Peyer's patch (tissue), 4 donors: ENCODE data around the gene SLC41A2. TPM values are rescaled to one million over a fixed set of nuclear protein-coding genes. Genes with fewer than 3 reads are reported as not detected.

Experiments
- DNase-seq, 3 donors: peaks; one replicate each; pipeline ENCODE4 v3.0.0-alpha.2; 2017 to 2019
- H3K27ac ChIP-seq, 4 donors: fragments of 200-600 bp; sonication (generic); one replicate each; pipeline ENCODE4 v1.5.1; 2016 to 2019
- H3K27me3 ChIP-seq, 2 donors: fragments of 200-600 bp; sonication (generic); one replicate each; pipeline ENCODE4 v1.5.1; 2019
- H3K36me3 ChIP-seq, 3 donors: fragments of 200-600 bp; sonication (generic); one replicate each; pipeline ENCODE4 v1.5.1; 2016 to 2019
- H3K4me1 ChIP-seq, 4 donors: fragments of 200-600 bp; sonication (generic); one replicate each; pipeline ENCODE4 v1.5.1; 2016 to 2019
- H3K4me3 ChIP-seq, 4 donors: fragments of 200-600 bp; sonication (generic); 1 replicate in 3 of 4; 2 replicates in 1 of 4; pipeline ENCODE4 v1.5.1; 2016 to 2019; ENCODE audit warnings: mild to moderate bottlenecking in 1 of 4
- H3K9me3 ChIP-seq, 4 donors: fragments of 200-600 bp; sonication (generic); one replicate each; pipeline ENCODE4 v1.5.1; 2016 to 2019; ENCODE audit warnings: mild to moderate bottlenecking in 1 of 4
- CTCF ChIP-seq, 6 experiments: fragments of 450-650 bp in 4 of 6; fragments of 200-600 bp in 2 of 6; sonication (generic) in 1 of 6; IDR thresholded peaks; one replicate each; pipeline ENCODE4 v1.5.1; 2017 to 2019; ENCODE audit warnings: antibody characterized with exemption in 6 of 6, mild to moderate bottlenecking in 3 of 6, moderate library complexity in 1 of 6
- POLR2A ChIP-seq, 2 donors: fragments of 450-650 bp; IDR thresholded peaks; one replicate each; pipeline ENCODE4 v1.5.1; 2017; ENCODE audit warnings: antibody characterized with exemption in 2 of 2, mild to moderate bottlenecking in 2 of 2, moderate library complexity in 2 of 2
- total RNA-seq, 4 donors: library from RNA; depleted of rRNA; stranded (reverse); fragments of >200 nt; gene quantifications; one replicate each; pipeline ENCODE4 v1.1.0, GENCODE V29; 2016

Gene SLC41A2
- total RNA-seq, 4 donors from 2014 or later: 11.6 to 178 (median 114) TPM

GRCh38 chr12:104976703-104977102, 18.6 kb upstream of the SLC41A2 start:
- Histone ChIP-seq H3K9me3 (no peaks in the 10 kb centered on the region), H3K4me1 (peaks cover 0 to 3% (median 0%) of the 10 kb centered on the region in 4 donors), H3K36me3 (no peaks in the 10 kb centered on the region), H3K4me3 (no peak overlapping the region), H3K27me3 (no peaks in the 10 kb centered on the region), H3K27ac (no peak overlapping the region)
- TF ChIP-seq CTCF (IDR thresholded peaks at IDR 0.05): no peak
- no peak for TF ChIP-seq POLR2A (IDR thresholded peaks at IDR 0.05)
- DNase-seq: no peak

GRCh38 chr12:104975587-104976343, 17.7 kb upstream of the SLC41A2 start:
- no peak overlapping the region for H3K27ac ChIP-seq
- TF ChIP-seq CTCF (IDR thresholded peaks at IDR 0.05) (no peak), POLR2A (IDR thresholded peaks at IDR 0.05) (no peak)
- no peaks in the 10 kb centered on the region for H3K36me3 ChIP-seq

GRCh38 chr12:104974626-104975290, 16.7 kb upstream of the SLC41A2 start:
- peak overlapping the region in 1 of 4 donors; percentile 55 for H3K27ac ChIP-seq
- peak in 2 of 3 donors; percentile 52 to 71 for DNase-seq

More at GRCh38 chr12:104975587-104976343, 17.7 kb upstream of the SLC41A2 start:
- Histone ChIP-seq H3K4me3 (no peak overlapping the region), H3K4me1 (peaks cover 0 to 3% (median 0%) of the 10 kb centered on the region in 4 donors), H3K9me3 (no peaks in the 10 kb centered on the region), H3K27me3 (no peaks in the 10 kb centered on the region)
- DNase-seq: no peak

GRCh38 chr12:104973250-104973649, 15.2 kb upstream of the SLC41A2 start:
- Histone ChIP-seq H3K9me3 (no peaks in the 10 kb centered on the region), H3K36me3 (no peaks in the 10 kb centered on the region), H3K27me3 (no peaks in the 10 kb centered on the region), H3K4me1 (peaks cover 0 to 3% (median 0%) of the 10 kb centered on the region in 4 donors), H3K27ac (no peak overlapping the region), H3K4me3 (no peak overlapping the region)
- TF ChIP-seq POLR2A (IDR thresholded peaks at IDR 0.05) (no peak), CTCF (IDR thresholded peaks at IDR 0.05) (no peak)
- DNase-seq: no peak

More at GRCh38 chr12:104974626-104975290, 16.7 kb upstream of the SLC41A2 start:
- H3K4me3 ChIP-seq: no peak overlapping the region
- no peak for TF ChIP-seq CTCF (IDR thresholded peaks at IDR 0.05)
- no peak for TF ChIP-seq POLR2A (IDR thresholded peaks at IDR 0.05)
- H3K27me3 ChIP-seq: no peaks in the 10 kb centered on the region
- no peaks in the 10 kb centered on the region for H3K36me3 ChIP-seq
- no peaks in the 10 kb centered on the region for H3K9me3 ChIP-seq
- peaks cover 0 to 3% (median 0%) of the 10 kb centered on the region in 4 donors for H3K4me1 ChIP-seq

- H3K27ac ChIP-seq: no peak overlapping the region
Measured at GRCh38 chr12:104971306-104971705, 13.2 kb upstream of the SLC41A2 start.

More at GRCh38 chr12:104971306-104971705, 13.2 kb upstream of the SLC41A2 start:
- H3K36me3 ChIP-seq: no peaks in the 10 kb centered on the region
- no peaks in the 10 kb centered on the region for H3K27me3 ChIP-seq
- no peak overlapping the region for H3K4me3 ChIP-seq
- H3K9me3 ChIP-seq: no peaks in the 10 kb centered on the region
- TF ChIP-seq POLR2A (IDR thresholded peaks at IDR 0.05) (no peak), CTCF (IDR thresholded peaks at IDR 0.05) (no peak)
- no peaks in the 10 kb centered on the region for H3K4me1 ChIP-seq
- no peak for DNase-seq
